IMR-90 (cell line): Measurements from ENCODE around the gene GSG1L.

Experiments used
- CTCF ChIP-seq: conservative IDR thresholded peaks from 2 replicates; pipeline ENCODE4 v1.5.1; 2012; ENCODE audit warnings: mild to moderate bottlenecking, low read depth, low read length, improper control_type of control experiment
- POLR2A ChIP-seq: IDR thresholded peaks from 2 replicates; pipeline ENCODE4 v1.6.1; 2012; ENCODE audit warnings: mild to moderate bottlenecking, low read depth, low read length

DNA sequence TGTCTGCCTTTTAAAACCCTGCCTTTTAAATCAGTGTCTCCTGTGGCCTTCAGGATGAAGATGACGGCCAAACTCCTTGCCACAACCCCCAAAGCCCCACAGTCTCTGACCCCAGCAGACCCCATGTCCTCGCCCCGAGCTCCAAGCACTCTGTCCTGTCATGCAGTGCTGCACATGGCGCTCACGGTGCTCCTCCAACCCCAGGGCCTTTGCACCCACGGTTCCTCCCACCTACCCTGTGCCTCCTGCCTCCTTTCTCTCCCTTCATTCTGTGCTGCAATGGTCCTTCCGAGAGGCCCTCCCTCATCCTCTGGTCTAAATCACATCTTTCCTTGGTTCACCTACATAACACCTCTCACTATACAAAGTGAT, 278.2 kb downstream of the GSG1L start:
- TF ChIP-seq POLR2A = no peak
- TF ChIP-seq CTCF = no peak
